ENCODE data around the gene FNDC11. TPM values are rescaled to one million over a fixed set of nuclear protein-coding genes. Genes with fewer than 3 reads are reported as not detected.

The FNDC11 gene
- total RNA-seq, 3 donors from 2014 or later (not counting 1 experiment from before 2014, with no cell fraction given): 0.19 to 0.75 (median 0.25) TPM

- Mint-ChIP-seq H3K27ac (peak overlapping the region; percentile 82 to 88), H3K9me3 (no peaks in the 10 kb centered on the region), H3K4me3 (peak overlapping the region; percentile 93), H3K4me1 (peaks cover 8 to 17% of the 10 kb centered on the region in 2 donors), H3K27me3 (ENCODE audit: low read depth in 2 of 2) (peaks cover 0 to 2% of the 10 kb centered on the region in 2 donors), H3K36me3 (no peaks in the 10 kb centered on the region)
- 95% methylated on average over 34 of the region's 34 CpGs for WGBS (ENCODE audit: insufficient coverage)
- H3K4me3 ChIP-seq (ENCODE audit: low read length): peak overlapping the region; percentile 73
- ATAC-seq (no peak), DNase-seq (no peak)
- peaks cover 42% of the 10 kb centered on the region for H3K4me1 ChIP-seq (ENCODE audit: control insufficient read depth, insufficient read depth, low read length)
- no peaks in the 10 kb centered on the region for H3K9me3 ChIP-seq (ENCODE audit: control insufficient read depth, insufficient read depth, low read length)
- H3K27ac ChIP-seq (ENCODE audit: low read length): no peak overlapping the region
- no peaks in the 10 kb centered on the region for H3K27me3 ChIP-seq (ENCODE audit: control insufficient read depth, insufficient read depth, low read length)
- H3K36me3 ChIP-seq (ENCODE audit: control insufficient read depth, insufficient read depth, low read length): peaks cover 8% of the 10 kb centered on the region
- no peak for TF ChIP-seq CTCF (IDR thresholded peaks at IDR 0.05)
- intact Hi-C loops (cut with micrococcal nuclease): no loop called here
These were observed 19.1 kb downstream of the FNDC11 start for GRCh38 chr20:63572788-63573646.

GRCh38 chr20:63573647-63574131 is 19.7 kb downstream of the FNDC11 start:
- Mint-ChIP-seq H3K4me1 (peaks cover 6 to 12% of the 10 kb centered on the region in 2 donors), H3K27ac (peak overlapping the region; percentile 82 to 88), H3K36me3 (no peaks in the 10 kb centered on the region), H3K4me3 (peak overlapping the region; percentile 93), H3K9me3 (no peaks in the 10 kb centered on the region), H3K27me3 (ENCODE audit: low read depth in 2 of 2) (peaks cover 0 to 5% of the 10 kb centered on the region in 2 donors)
- H3K4me1 ChIP-seq (ENCODE audit: control insufficient read depth, insufficient read depth, low read length): peaks cover 35% of the 10 kb centered on the region
- TF ChIP-seq CTCF (IDR thresholded peaks at IDR 0.05): no peak
- H3K36me3 ChIP-seq (ENCODE audit: control insufficient read depth, insufficient read depth, low read length): peaks cover 8% of the 10 kb centered on the region
- ATAC-seq: peak; percentile 46 to 61 (median 46)
- peak overlapping the region; percentile 73 for H3K4me3 ChIP-seq (ENCODE audit: low read length)
- peak overlapping the region; percentile 67 for H3K27ac ChIP-seq (ENCODE audit: low read length)
- WGBS (ENCODE audit: insufficient coverage): 1% methylated on average over 17 of the region's 24 CpGs
- no peak for DNase-seq
- no peaks in the 10 kb centered on the region for H3K27me3 ChIP-seq (ENCODE audit: control insufficient read depth, insufficient read depth, low read length)
- no peaks in the 10 kb centered on the region for H3K9me3 ChIP-seq (ENCODE audit: control insufficient read depth, insufficient read depth, low read length)
- intact Hi-C loops (cut with micrococcal nuclease): no loop called here

- H3K27me3 Mint-ChIP-seq (ENCODE audit: low read depth in 2 of 2): peaks cover 0 to 5% of the 10 kb centered on the region in 2 donors
- H3K27ac ChIP-seq (ENCODE audit: low read length): peak within 1 kb of the TSS; percentile 74
- ATAC-seq: peak; percentile 92 to 95 (median 93)
- DNase-seq: peak; percentile 64 to 85
- TF ChIP-seq CTCF (IDR thresholded peaks at IDR 0.05): no peak
- H3K4me3 Mint-ChIP-seq: peak within 1 kb of the TSS; percentile 93
- H3K4me1 Mint-ChIP-seq: peaks cover 2 to 6% of the 10 kb centered on the region in 2 donors
- H3K4me3 ChIP-seq (ENCODE audit: low read length): peak within 1 kb of the TSS; percentile 73
- H3K9me3 Mint-ChIP-seq: no peaks in the 10 kb centered on the region
- WGBS (ENCODE audit: insufficient coverage): 9% methylated on average over 40 of the region's 40 CpGs
- H3K36me3 Mint-ChIP-seq: no peaks in the 10 kb centered on the region
- H3K27ac Mint-ChIP-seq: peak within 1 kb of the TSS; percentile 82 to 88
- H3K27me3 ChIP-seq (ENCODE audit: control insufficient read depth, insufficient read depth, low read length): peaks cover under 1% of the 10 kb centered on the region
- peaks cover 29% of the 10 kb centered on the region for H3K4me1 ChIP-seq (ENCODE audit: control insufficient read depth, insufficient read depth, low read length)
- intact Hi-C loops (cut with micrococcal nuclease): no loop called here
- peaks cover 8% of the 10 kb centered on the region for H3K36me3 ChIP-seq (ENCODE audit: control insufficient read depth, insufficient read depth, low read length)
- H3K9me3 ChIP-seq (ENCODE audit: control insufficient read depth, insufficient read depth, low read length): no peaks in the 10 kb centered on the region
These were observed 20.3 kb downstream of the FNDC11 start, which contains the start of gene HELZ2 for GRCh38 chr20:63574156-63574828. Gene HELZ2, minus strand, starts transcription at chr20:63574239. Its CDS starts 1,854 bp downstream, at chr20:63572385.
